ENCODE data around the gene BIRC2. TPM values are rescaled to one million over a fixed set of nuclear protein-coding genes. Genes with fewer than 3 reads are reported as not detected.

The BIRC2 gene
- polyA plus RNA-seq, 1 donor (not counting 4 experiments of a cell fraction or from before 2014, with no cell fraction given), result 53.8 TPM

DNA sequence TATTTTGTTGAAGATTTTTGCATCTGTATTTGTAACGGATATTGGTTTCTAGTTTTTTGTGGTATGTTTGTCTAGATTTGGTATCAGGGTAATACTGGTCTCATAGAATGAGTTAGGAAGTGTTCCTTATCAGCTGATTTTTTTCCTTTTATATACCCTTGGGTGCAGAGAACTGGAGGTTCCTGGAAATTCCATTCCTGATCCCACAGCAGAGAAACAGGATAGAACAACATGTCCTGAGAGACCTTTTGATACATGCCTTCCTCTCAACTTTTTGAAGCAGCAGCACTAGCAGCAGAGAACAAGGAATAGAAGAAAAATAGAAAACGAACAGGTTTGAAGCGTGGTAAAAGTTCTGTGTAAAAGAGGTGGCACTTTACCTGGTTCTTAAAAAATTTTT lies 36.8 kb downstream of the BIRC2 start:
- Histone ChIP-seq H4K20me1 (ENCODE audit: control insufficient read depth, extremely low read depth, insufficient read depth, low read length) (no peaks in the 10 kb centered on the region), H3K36me3 (ENCODE audit: control insufficient read depth in 2 of 2, extremely low read depth in 1 of 2, insufficient read depth in 2 of 2, low read length in 2 of 2) (peaks cover 10 to 19% of the 10 kb centered on the region in 2 experiments)

GRCh38 chr11:102384419-102385079 lies 37.5 kb downstream of the BIRC2 start:
- H3K79me2 ChIP-seq (ENCODE audit: control insufficient read depth, insufficient read depth, low read length), result no peaks in the 10 kb centered on the region
- no peaks in the 10 kb centered on the region for H3K9me3 ChIP-seq (ENCODE audit: control insufficient read depth, low read depth, low read length)
- H3K4me1 ChIP-seq (ENCODE audit: control insufficient read depth, extremely low read depth, insufficient read depth, low read length), result no peaks in the 10 kb centered on the region
- TF ChIP-seq, protein P1, sequence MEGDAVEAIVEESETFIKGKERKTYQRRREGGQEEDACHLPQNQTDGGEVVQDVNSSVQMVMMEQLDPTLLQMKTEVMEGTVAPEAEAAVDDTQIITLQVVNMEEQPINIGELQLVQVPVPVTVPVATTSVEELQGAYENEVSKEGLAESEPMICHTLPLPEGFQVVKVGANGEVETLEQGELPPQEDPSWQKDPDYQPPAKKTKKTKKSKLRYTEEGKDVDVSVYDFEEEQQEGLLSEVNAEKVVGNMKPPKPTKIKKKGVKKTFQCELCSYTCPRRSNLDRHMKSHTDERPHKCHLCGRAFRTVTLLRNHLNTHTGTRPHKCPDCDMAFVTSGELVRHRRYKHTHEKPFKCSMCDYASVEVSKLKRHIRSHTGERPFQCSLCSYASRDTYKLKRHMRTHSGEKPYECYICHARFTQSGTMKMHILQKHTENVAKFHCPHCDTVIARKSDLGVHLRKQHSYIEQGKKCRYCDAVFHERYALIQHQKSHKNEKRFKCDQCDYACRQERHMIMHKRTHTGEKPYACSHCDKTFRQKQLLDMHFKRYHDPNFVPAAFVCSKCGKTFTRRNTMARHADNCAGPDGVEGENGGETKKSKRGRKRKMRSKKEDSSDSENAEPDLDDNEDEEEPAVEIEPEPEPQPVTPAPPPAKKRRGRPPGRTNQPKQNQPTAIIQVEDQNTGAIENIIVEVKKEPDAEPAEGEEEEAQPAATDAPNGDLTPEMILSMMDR (optimal IDR thresholded peaks at IDR 0.05 in 1 of 3, IDR thresholded peaks at IDR 0.05 in 1 of 3, conservative IDR thresholded peaks at IDR 0.05 in 1 of 3; ENCODE audit: extremely low read depth in 1 of 3, insufficient read depth in 2 of 3, low read length in 3 of 3), result no peak
- TF ChIP-seq EZH2 (IDR thresholded peaks at IDR 0.05; ENCODE audit: low read length), result no peak
- no peak overlapping the region for H3K4me2 ChIP-seq (ENCODE audit: control insufficient read depth, extremely low read depth, insufficient read depth, low read depth, low read length)
- no peak overlapping the region for H2AFZ ChIP-seq (ENCODE audit: control insufficient read depth, low read length)
- no peaks in the 10 kb centered on the region for H3K9me1 ChIP-seq (ENCODE audit: control insufficient read depth, extremely low read depth, insufficient read depth, low read length)
- H3K4me3 ChIP-seq (ENCODE audit: control insufficient read depth in 2 of 3, extremely low read depth in 1 of 3, insufficient read depth in 2 of 3, low read depth in 1 of 3, low read length in 3 of 3), result no peak overlapping the region
- dilution Hi-C loops (cut with MboI; ENCODE audit: extremely low pct_ligation_motif_present, low sequenced_read_pairs), result no loop called here
- no peak for DNase-seq (ENCODE audit: low read depth, low spot score)
- H3K36me3 ChIP-seq (ENCODE audit: control insufficient read depth in 2 of 2, extremely low read depth in 1 of 2, insufficient read depth in 2 of 2, low read length in 2 of 2), result peaks cover 12 to 16% of the 10 kb centered on the region in 2 experiments
- FAIRE-seq, result no peak
- H3K9ac ChIP-seq (ENCODE audit: control insufficient read depth, extremely low read depth, insufficient read depth, low read length), result no peak overlapping the region
- no peak overlapping the region for H3K27ac ChIP-seq (ENCODE audit: control insufficient read depth, insufficient read depth, low read length)
- H4K20me1 ChIP-seq (ENCODE audit: control insufficient read depth, extremely low read depth, insufficient read depth, low read length), result no peaks in the 10 kb centered on the region
- no peaks in the 10 kb centered on the region for H3K27me3 ChIP-seq (ENCODE audit: control insufficient read depth, extremely low read depth, insufficient read depth, low read length)

More for the DNA sequence above, 36.8 kb downstream of the BIRC2 start:
- no peaks in the 10 kb centered on the region for H3K9me3 ChIP-seq (ENCODE audit: control insufficient read depth, low read depth, low read length)
- FAIRE-seq, result no peak
- no peaks in the 10 kb centered on the region for H3K9me1 ChIP-seq (ENCODE audit: control insufficient read depth, extremely low read depth, insufficient read depth, low read length)
- H2AFZ ChIP-seq (ENCODE audit: control insufficient read depth, low read length), result no peak overlapping the region
- no peak overlapping the region for H3K9ac ChIP-seq (ENCODE audit: control insufficient read depth, extremely low read depth, insufficient read depth, low read length)
- no peak overlapping the region for H3K27ac ChIP-seq (ENCODE audit: control insufficient read depth, insufficient read depth, low read length)
- dilution Hi-C loops (cut with MboI; ENCODE audit: extremely low pct_ligation_motif_present, low sequenced_read_pairs), result no loop called here
- H3K79me2 ChIP-seq (ENCODE audit: control insufficient read depth, insufficient read depth, low read length), result no peaks in the 10 kb centered on the region
- H3K4me2 ChIP-seq (ENCODE audit: control insufficient read depth, extremely low read depth, insufficient read depth, low read depth, low read length), result no peak overlapping the region
- H3K4me1 ChIP-seq (ENCODE audit: control insufficient read depth, extremely low read depth, insufficient read depth, low read length), result no peaks in the 10 kb centered on the region
- TF ChIP-seq EZH2 (IDR thresholded peaks at IDR 0.05; ENCODE audit: low read length), result no peak
- TF ChIP-seq, protein P1 (optimal IDR thresholded peaks at IDR 0.05 in 1 of 3, IDR thresholded peaks at IDR 0.05 in 1 of 3, conservative IDR thresholded peaks at IDR 0.05 in 1 of 3; ENCODE audit: extremely low read depth in 1 of 3, insufficient read depth in 2 of 3, low read length in 3 of 3), result no peak
- DNase-seq (ENCODE audit: low read depth, low spot score), result no peak
- H3K4me3 ChIP-seq (ENCODE audit: control insufficient read depth in 2 of 3, extremely low read depth in 1 of 3, insufficient read depth in 2 of 3, low read depth in 1 of 3, low read length in 3 of 3), result no peak overlapping the region
- H3K27me3 ChIP-seq (ENCODE audit: control insufficient read depth, extremely low read depth, insufficient read depth, low read length), result no peaks in the 10 kb centered on the region
